Erythroblast (primary cell): Measurements from ENCODE around the gene ANKRD28.
"Not testable (repeated sequence)": the region's sequence is repeated elsewhere in the genome, so short reads cannot be mapped to it uniquely, and the experiment has no call there.

Experiments
- DNase-seq, 2 experiments: peaks; one replicate each; lab custom pipeline; 2025; lab: John Stamatoyannopoulos, UW
- GATA1 ChIP-seq: IDR thresholded peaks from 2 replicates; pipeline ENCODE4 v1.6.1; 2011; ENCODE audit warnings: low read depth, mild to moderate bottlenecking, control low read depth, low read length, moderate library complexity
- POLR2A ChIP-seq: IDR thresholded peaks from 2 replicates; pipeline ENCODE4 v1.6.1; 2011; ENCODE audit warnings: mild to moderate bottlenecking, low read length

The ANKRD28 gene

GRCh38 chr3:15797642-15798303 is at the start of gene ANKRD28:
TSS of gene ANKRD28 (minus strand) at chr3:15797979. CDS start at chr3:15796521, 1,458 bp downstream.
- peak; percentile 50 to 64 for DNase-seq

GRCh38 chr3:15847239-15847638 is 49.5 kb upstream of the ANKRD28 start:
- TF ChIP-seq POLR2A (no peak), GATA1 (no peak)
- DNase-seq: no peak

More at GRCh38 chr3:15797642-15798303, at the start of gene ANKRD28:
- TF ChIP-seq POLR2A (peak; percentile 70), GATA1 (no peak)

DNA sequence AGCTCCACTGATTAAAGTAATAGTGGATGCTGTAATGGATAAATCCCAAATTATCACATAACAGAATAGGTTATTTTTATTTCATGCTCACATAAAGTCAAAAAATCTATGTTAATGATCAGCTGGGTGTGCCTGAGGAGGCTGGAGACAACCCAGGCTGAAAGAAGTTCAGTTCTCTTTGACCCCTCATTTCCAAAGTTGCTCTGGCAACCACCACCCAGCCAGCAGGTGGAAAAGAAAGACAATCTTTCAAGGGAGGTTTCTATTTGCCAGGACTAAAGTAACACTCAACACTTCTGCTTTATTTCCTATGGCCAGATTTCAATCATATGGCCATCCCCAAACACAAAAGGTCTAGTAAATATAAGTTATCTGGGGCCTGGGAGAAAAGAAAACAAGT is 48.8 kb upstream of the ANKRD28 start:
- TF ChIP-seq POLR2A (no peak), GATA1 (no peak)
- DNase-seq: no peak

- no peak for TF ChIP-seq POLR2A
- no peak for TF ChIP-seq GATA1
- DNase-seq: no peak
Measured at GRCh38 chr3:15845475-15845874, 47.7 kb upstream of the ANKRD28 start.

- no peak for DNase-seq
- TF ChIP-seq GATA1 (no peak), POLR2A (no peak)
Measured at GRCh38 chr3:15844889-15845288, 47.1 kb upstream of the ANKRD28 start.

DNA sequence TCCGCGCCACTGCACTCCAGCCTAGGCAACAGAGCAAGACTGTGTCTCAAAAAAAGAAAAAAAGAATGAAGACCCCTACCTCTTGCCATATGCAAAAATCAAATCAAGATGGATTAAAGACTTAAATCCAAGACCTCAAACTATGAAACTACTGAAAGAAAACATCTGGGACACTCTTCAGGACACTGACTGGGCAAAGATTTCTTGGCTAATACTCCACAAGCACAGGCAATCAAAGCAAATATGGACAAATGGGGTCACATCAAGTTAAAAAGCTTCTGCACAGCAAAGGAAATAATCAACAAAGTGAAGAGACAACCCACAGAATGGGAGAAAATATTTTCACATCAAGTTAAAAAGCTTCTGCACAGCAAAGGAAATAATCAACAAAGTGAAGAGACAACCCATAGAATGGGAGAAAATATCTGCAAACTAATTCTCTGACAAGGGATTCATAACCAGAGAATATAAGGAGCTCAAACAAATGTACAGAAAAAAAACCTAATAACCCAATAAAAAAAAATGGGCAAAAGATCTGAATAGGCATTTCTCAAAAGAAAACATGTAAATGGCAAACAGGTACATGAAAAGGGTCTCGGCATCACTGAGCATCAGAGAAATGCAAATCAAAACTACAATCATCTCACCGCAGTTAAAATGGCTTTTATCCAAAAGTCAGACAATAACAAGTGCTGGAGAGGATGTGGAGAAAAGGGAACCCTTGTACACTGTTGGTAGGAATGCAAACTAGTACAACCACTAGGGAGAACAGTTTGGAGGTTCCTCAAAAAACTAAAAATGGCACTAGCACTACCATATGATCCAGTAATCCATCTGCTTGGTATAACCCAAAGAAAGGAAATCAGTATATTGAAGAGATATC is 43.6 kb upstream of the ANKRD28 start:
- DNase-seq: not testable (repeated sequence)

- TF ChIP-seq GATA1 (no peak), POLR2A (no peak)
- no peak for DNase-seq
Measured at GRCh38 chr3:15839568-15839967, 41.8 kb upstream of the ANKRD28 start.

GRCh38 chr3:15831927-15832326 is 34.1 kb upstream of the ANKRD28 start:
- TF ChIP-seq POLR2A (no peak), GATA1 (no peak)
- DNase-seq: no peak

- DNase-seq: no peak
- TF ChIP-seq POLR2A: no peak
Measured at GRCh38 chr3:15825016-15825415, 27.2 kb upstream of the ANKRD28 start.

DNA sequence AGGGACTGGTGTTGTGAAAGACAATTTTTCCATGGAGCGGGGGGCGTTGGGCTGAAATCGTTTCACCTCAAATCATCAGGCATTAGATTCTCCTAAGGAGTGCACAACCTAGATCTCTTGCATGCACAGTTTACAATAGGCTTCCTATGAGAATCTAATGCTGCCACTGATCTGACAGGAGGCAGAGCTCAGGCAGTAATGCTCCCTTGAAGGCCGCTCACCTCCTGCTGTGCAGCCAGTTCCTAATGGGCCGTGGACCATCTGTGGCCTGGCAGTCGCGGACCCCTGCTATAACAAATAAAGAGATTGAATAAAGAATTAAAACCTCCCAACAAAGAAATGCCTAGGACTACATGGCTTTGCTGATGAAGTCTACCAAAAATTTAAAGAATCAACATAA is 25.3 kb upstream of the ANKRD28 start:
- TF ChIP-seq GATA1 (no peak), POLR2A (no peak)
- no peak for DNase-seq

DNA sequence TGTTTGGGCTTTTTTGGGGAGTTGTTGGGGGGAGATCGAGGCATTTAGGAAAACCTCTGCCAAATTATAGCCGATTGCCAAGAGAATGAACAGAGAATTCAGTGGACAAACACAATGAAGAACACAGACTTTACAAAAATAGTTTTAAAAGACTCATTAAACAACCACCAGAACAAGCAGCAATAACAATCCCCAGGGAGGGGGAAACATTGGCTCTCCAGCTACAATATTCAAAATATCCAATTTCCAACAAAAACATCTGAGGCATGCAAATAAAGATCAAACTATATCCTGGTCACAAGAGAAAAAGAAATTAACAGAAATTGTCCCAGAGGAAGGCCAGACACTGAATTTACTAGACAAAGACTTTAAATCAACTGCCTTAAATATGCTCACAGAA is 24.5 kb upstream of the ANKRD28 start:
- no peak for TF ChIP-seq GATA1
- no peak for TF ChIP-seq POLR2A
- no peak for DNase-seq

DNA sequence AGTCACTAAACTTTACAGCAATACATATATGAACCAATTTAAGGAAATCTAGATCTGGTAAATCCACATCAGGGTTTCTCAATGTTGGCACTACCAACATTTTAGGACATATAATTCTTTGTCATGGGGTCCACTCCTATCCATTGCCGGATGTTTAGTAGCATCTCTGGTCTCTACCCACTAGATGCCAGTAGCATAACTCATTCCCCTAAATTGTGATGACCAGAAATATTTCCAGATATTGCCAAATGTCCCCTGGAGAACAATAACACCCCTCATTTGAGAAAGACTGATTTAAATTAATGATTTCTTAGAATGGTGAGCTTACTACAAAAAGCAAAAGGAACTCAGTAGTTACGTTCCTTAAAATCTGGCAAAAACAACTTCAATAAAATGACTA is 23.1 kb upstream of the ANKRD28 start:
- no peak for TF ChIP-seq GATA1
- no peak for TF ChIP-seq POLR2A
- DNase-seq: no peak

DNA sequence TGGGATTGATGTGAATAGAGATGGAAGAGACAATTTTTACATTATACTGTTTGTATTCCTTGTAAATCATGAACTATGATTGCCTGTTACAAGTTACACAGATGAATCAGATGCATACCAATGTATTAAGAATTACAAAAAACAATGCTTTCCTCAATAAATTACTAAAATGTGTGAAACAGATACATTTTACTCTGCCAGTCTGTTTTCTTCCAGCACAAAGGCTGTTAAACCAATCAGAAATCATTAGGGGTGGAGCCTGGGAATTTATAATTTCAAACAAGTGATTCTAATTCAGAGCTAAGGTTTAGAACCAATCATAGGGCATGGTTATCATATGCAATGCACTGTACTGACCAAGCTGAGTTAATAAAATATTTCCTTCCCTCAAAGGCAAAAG is 21.8 kb upstream of the ANKRD28 start:
- no peak for DNase-seq
- TF ChIP-seq POLR2A (no peak), GATA1 (no peak)

- no peak for DNase-seq
- TF ChIP-seq GATA1 (no peak), POLR2A (no peak)
Measured at GRCh38 chr3:15819043-15819442, 21.3 kb upstream of the ANKRD28 start.

DNA sequence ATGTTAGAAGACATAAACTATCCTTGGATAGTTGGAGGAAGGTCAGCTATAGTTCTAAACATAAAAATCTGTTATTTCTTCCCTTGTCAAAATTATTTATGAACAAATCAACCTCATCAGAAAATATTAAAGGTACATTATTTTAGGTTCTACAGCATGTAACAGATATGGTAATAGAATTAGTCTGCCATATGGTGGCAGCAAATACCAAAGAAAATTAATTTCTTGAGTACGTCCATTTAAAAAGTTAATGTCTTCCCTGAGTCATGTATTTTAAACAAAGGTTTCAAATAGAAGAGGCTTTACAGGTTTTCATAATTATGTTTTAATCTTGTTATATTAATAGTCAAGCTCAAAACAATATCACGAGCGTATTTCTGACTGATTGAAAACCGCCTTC is 17.9 kb upstream of the ANKRD28 start:
- TF ChIP-seq GATA1: no peak
- no peak for TF ChIP-seq POLR2A
- peak; percentile 43 to 55 for DNase-seq

DNA sequence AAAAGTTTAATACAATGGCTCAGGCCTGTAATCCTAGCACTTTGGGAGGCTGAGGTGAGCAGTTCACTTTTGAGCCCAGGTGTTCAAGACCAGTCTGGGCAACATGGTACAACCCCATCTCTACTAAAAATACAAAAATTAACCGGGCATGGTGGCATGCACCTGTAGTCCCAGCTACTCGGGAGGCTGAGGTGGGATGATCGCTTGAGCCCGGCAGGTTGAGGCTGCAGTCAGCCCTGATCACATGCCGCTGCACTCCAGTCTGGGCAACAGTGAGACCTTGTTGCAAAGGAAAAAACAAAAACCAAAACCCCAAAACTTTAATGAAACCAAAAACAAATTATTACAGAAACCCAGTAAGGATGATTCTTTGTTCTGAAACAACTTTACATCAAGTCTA is 15.3 kb upstream of the ANKRD28 start:
- DNase-seq: not testable (repeated sequence)
